ENCODE results near the gene OR13C2. TPM values are rescaled to one million over a fixed set of nuclear protein-coding genes. Genes with fewer than 3 reads are reported as not detected.

OR13C2 gene
- polyA plus RNA-seq, 5 donors = 0.27 TPM; not detected in 4

Other genes with a start within 250 kb of the OR13C2 start
- not detected for gene OR13F1, start 101.4 kb downstream of the OR13C2 start, polyA plus RNA-seq (ENCODE audit: insufficient read depth in 1 of 5, insufficient read length in 5 of 5, low replicate concordance in 1 of 5)
- gene OR13C4, start 78.4 kb downstream of the OR13C2 start, polyA plus RNA-seq (ENCODE audit: insufficient read depth in 1 of 5, insufficient read length in 5 of 5, low replicate concordance in 1 of 5) = not detected
- not detected for gene OR13C3, start 68.8 kb downstream of the OR13C2 start, polyA plus RNA-seq (ENCODE audit: insufficient read depth in 1 of 5, insufficient read length in 5 of 5, low replicate concordance in 1 of 5)
- not detected for gene OR13C8, start 36.5 kb downstream of the OR13C2 start, polyA plus RNA-seq (ENCODE audit: insufficient read depth in 1 of 5, insufficient read length in 5 of 5, low replicate concordance in 1 of 5)
- gene OR13C5, start 6.2 kb downstream of the OR13C2 start, polyA plus RNA-seq (ENCODE audit: insufficient read depth in 1 of 5, insufficient read length in 5 of 5, low replicate concordance in 1 of 5) = under 1 TPM in 1 of 5 donors, not detected in 4; 0.19 TPM
- not detected for gene OR13C9, start 12.6 kb upstream of the OR13C2 start, polyA plus RNA-seq (ENCODE audit: insufficient read depth in 1 of 5, insufficient read length in 5 of 5, low replicate concordance in 1 of 5)
- not detected for gene OR13D1, start 88.9 kb upstream of the OR13C2 start, polyA plus RNA-seq (ENCODE audit: insufficient read depth in 1 of 5, insufficient read length in 5 of 5, low replicate concordance in 1 of 5)
- gene NIPSNAP3A, start 142.1 kb upstream of the OR13C2 start, polyA plus RNA-seq (ENCODE audit: insufficient read depth in 1 of 5, insufficient read length in 5 of 5, low replicate concordance in 1 of 5) = 10 to 100 TPM; 42.7 to 64.9 (median 49.4) TPM
- gene NIPSNAP3B, start 158.5 kb upstream of the OR13C2 start, polyA plus RNA-seq (ENCODE audit: insufficient read depth in 1 of 5, insufficient read length in 5 of 5, low replicate concordance in 1 of 5) = 10 to 100 TPM; 10.4 to 17.0 (median 13.3) TPM